Stimulated activated naive CD4-positive, alpha-beta T cell treated with Interleukin-2 at 50 U/mL for 16 hours (primary cell): ENCODE data around the gene OR13C5.

Experiments used
- DNase-seq: peaks from one replicate; lab custom pipeline; 2025; lab: John Stamatoyannopoulos, UW

OR13C5 gene

GRCh38 chr9:104553261-104553660, 46.0 kb downstream of the OR13C5 start:
- no peak for DNase-seq
